Ovary (tissue), 3 donors: ENCODE measurements around the gene MRPL1.

Experiments used
- CTCF ChIP-seq, 3 donors: fragments of 450-650 bp in 2 of 3; fragments of 200-600 bp in 1 of 3; IDR thresholded peaks; one replicate each; pipeline versions ENCODE4 v1.5.1 to v1.8.0; 2016 to 2022; ENCODE audit warnings: antibody characterized with exemption in 3 of 3, mild to moderate bottlenecking in 1 of 3
- EP300 ChIP-seq: sonication (generic); formaldehyde crosslinking; IDR thresholded peaks from one replicate; pipeline ENCODE4 v1.6.1; 2017; ENCODE audit warnings: antibody characterized with exemption
- POLR2A ChIP-seq: fragments of 450-650 bp; IDR thresholded peaks from one replicate; pipeline ENCODE4 v1.6.1; 2017; ENCODE audit warnings: antibody characterized with exemption, mild to moderate bottlenecking, moderate library complexity
- donor health status: DM: no; HTN: no; CAD: no.

- TF ChIP-seq CTCF (IDR thresholded peaks at IDR 0.05) (no peak), POLR2A (no peak), EP300 (no peak)
These were observed 57.7 kb downstream of the MRPL1 start for GRCh38 chr4:77920371-77920770.
